PFSK-1 (cell line): ENCODE measurements around the gene BTBD9.

Source experiments
- POLR2AphosphoS5 ChIP-seq: IDR thresholded peaks from 2 replicates; pipeline ENCODE4 v1.6.1; 2012; ENCODE audit warnings: low read depth, mild to moderate bottlenecking, control low read depth, low read length, moderate library complexity
- TF ChIP-seq, protein P1 (sequence below), 2 experiments: IDR thresholded peaks; 2 replicates each; pipeline versions ENCODE4 v1.6.1 to v1.8.0; 2011 to 2012; ENCODE audit warnings: low read depth in 2 of 2, low read length in 2 of 2, control low read depth in 1 of 2, inconsistent platforms in 1 of 2, mild to moderate bottlenecking in 1 of 2, moderate library complexity in 1 of 2; ENCODE audit not compliant: insufficient read depth in 1 of 2

DNA sequence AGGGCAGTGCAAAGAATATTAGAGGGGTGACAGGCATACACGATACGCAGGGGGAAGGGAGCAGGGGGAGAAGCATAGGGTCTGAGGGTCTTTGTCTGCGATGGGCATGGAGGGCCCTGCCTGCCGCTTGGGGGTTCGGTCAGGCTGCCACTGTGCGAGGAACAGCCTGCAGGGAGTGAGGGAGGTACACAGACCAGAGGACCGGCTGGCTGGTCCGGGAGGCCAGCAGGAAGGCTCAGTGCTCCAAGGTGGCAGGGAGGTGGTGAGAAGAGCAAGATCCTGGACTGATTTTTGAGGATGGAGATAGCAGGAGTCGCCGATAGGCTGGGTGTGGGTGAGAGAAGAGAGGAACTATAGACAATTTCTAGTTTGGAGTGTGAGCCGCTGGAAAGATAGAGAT, 481.8 kb downstream of the BTBD9 start:
- TF ChIP-seq, protein P1, sequence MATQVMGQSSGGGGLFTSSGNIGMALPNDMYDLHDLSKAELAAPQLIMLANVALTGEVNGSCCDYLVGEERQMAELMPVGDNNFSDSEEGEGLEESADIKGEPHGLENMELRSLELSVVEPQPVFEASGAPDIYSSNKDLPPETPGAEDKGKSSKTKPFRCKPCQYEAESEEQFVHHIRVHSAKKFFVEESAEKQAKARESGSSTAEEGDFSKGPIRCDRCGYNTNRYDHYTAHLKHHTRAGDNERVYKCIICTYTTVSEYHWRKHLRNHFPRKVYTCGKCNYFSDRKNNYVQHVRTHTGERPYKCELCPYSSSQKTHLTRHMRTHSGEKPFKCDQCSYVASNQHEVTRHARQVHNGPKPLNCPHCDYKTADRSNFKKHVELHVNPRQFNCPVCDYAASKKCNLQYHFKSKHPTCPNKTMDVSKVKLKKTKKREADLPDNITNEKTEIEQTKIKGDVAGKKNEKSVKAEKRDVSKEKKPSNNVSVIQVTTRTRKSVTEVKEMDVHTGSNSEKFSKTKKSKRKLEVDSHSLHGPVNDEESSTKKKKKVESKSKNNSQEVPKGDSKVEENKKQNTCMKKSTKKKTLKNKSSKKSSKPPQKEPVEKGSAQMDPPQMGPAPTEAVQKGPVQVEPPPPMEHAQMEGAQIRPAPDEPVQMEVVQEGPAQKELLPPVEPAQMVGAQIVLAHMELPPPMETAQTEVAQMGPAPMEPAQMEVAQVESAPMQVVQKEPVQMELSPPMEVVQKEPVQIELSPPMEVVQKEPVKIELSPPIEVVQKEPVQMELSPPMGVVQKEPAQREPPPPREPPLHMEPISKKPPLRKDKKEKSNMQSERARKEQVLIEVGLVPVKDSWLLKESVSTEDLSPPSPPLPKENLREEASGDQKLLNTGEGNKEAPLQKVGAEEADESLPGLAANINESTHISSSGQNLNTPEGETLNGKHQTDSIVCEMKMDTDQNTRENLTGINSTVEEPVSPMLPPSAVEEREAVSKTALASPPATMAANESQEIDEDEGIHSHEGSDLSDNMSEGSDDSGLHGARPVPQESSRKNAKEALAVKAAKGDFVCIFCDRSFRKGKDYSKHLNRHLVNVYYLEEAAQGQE (IDR thresholded peaks at IDR 0.05; ENCODE audit: insufficient read depth in 1 of 2, low read depth in 2 of 2, low read length in 2 of 2), result no peak
- TF ChIP-seq POLR2AphosphoS5, result no peak
